Heart left ventricle (tissue), 13 donors: ENCODE results near the gene MCU.

ENCODE experiments used
- CTCF ChIP-seq, 12 donors: fragments of 200-600 bp; sonication (generic) in 4 of 12; IDR thresholded peaks; one replicate each; pipeline versions ENCODE4 v1.5.0 to v1.8.0; 2018 to 2022; ENCODE audit warnings: antibody characterized with exemption in 12 of 12, mild to moderate bottlenecking in 5 of 12
- POLR2A ChIP-seq, 2 donors: fragments of 450-650 bp; IDR thresholded peaks; one replicate each; pipeline ENCODE4 v1.6.1; 2017; ENCODE audit warnings: antibody characterized with exemption in 2 of 2, mild to moderate bottlenecking in 2 of 2, moderate library complexity in 2 of 2
- donor health status: ischemic (EF 13 %, LVEDD 7.1; RV severe dilation, severe dysfunction).
- donor health status: DM: no; HTN: yes; CAD: no.
- donor health status: DM: no; HTN: no; CAD: no.
- donor health status: ischemic (EF 25% LVEDD 6.9; RV normal size, moderate dysfunction).
- donor health status: ischemic (EF 25% LVEDD 5.7; RV mildly dilated, moderate dysfunction).
- donor health status: ischemic (EF 35%, LVEDD 5.7; RV mildly dilated, moderate dysfunction).
- donor health status: nonischemic (EF 11% LVEDD 7.7; RV severe dilation, severe dysfunction).
- donor health status: DM: yes; HTN: yes; CAD: no.
- donor health status: PGD.
- donor health status: ischemic (EF 29% LVEDD 5.4; RV normal size, mild dysfunction).
- donor health status: nonischemic (EF 23%, LVEDD 6.1; RV moderate dilation, normal function).

GRCh38 chr10:72732521-72732920 lies 40.6 kb downstream of the MCU start:
- TF ChIP-seq CTCF (IDR thresholded peaks at IDR 0.05) (no peak), POLR2A (IDR thresholded peaks at IDR 0.05) (no peak)
